ENCODE results near the gene WBP1. TPM values are rescaled to one million over a fixed set of nuclear protein-coding genes. Genes with fewer than 3 reads are reported as not detected.

WBP1 gene
- total RNA-seq, 1 donor from 2014 or later, result 113 TPM

DNA sequence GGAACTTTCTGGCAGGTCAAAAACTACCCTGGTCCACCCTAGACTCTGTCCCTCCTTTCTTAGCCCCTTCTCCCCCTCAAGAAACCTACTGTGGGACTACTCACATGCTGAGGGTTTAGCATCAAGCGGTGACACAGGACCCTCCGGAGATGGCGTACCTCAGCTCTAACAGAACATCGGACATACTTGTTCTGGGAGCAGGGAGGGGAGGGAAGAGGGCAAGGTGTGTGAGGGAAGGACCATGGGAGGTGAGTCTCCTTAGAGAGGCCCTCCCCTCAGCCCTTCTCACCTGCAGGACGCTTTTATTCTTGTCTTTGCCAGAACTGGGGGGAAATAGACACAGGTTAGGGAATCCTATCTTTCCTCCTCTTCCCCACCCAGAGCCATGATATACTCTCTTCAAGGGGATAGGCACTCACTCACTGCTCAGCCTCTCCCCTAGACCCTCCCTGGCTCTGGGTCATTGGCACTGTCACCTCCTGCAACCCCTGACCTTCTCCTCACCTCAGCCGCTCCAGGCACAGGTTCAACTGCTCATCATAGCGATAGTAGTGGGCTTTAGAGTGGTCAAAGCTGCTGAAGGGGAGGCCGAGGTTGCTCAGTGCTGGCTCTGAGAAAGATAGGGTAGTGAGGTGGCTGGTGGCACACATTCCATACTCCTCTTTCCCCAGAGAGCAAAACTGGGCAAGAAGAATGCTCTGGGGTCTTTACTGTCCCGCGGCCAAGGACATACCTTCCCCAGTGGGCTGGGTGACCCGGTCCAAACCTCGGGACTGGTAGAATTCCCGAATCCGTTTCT lies 47.4 kb downstream of the WBP1 start:
- TF ChIP-seq, protein P1, sequence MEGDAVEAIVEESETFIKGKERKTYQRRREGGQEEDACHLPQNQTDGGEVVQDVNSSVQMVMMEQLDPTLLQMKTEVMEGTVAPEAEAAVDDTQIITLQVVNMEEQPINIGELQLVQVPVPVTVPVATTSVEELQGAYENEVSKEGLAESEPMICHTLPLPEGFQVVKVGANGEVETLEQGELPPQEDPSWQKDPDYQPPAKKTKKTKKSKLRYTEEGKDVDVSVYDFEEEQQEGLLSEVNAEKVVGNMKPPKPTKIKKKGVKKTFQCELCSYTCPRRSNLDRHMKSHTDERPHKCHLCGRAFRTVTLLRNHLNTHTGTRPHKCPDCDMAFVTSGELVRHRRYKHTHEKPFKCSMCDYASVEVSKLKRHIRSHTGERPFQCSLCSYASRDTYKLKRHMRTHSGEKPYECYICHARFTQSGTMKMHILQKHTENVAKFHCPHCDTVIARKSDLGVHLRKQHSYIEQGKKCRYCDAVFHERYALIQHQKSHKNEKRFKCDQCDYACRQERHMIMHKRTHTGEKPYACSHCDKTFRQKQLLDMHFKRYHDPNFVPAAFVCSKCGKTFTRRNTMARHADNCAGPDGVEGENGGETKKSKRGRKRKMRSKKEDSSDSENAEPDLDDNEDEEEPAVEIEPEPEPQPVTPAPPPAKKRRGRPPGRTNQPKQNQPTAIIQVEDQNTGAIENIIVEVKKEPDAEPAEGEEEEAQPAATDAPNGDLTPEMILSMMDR (IDR thresholded peaks at IDR 0.05; ENCODE audit: unreplicated experiment), result no peak
- Mint-ChIP-seq H3K36me3 (peaks cover 16% of the 10 kb centered on the region), H3K27ac (no peak overlapping the region), H3K4me1 (peaks cover 44% of the 10 kb centered on the region), H3K4me3 (peak overlapping the region; percentile 18), H3K9me3 (no peaks in the 10 kb centered on the region), H3K27me3 (ENCODE audit: low read depth) (peaks cover 64% of the 10 kb centered on the region)
- no peak for DNase-seq (ENCODE audit: low spot score in 2 of 2, unreplicated experiment in 2 of 2)

GRCh38 chr2:74507145-74507925 lies 49.1 kb downstream of the WBP1 start, which contains the start of gene PCGF1:
Gene PCGF1 (minus strand): TSS chr2:74507695. CDS start chr2:74507668, 27 bp downstream.
- H3K9me3 Mint-ChIP-seq, result no peaks in the 10 kb centered on the region
- H3K36me3 Mint-ChIP-seq, result peaks cover 16% of the 10 kb centered on the region
- H3K27me3 Mint-ChIP-seq (ENCODE audit: low read depth), result peaks cover 63% of the 10 kb centered on the region
- peak within 1 kb of the TSS; percentile 99 for H3K27ac Mint-ChIP-seq
- TF ChIP-seq, protein P1 (IDR thresholded peaks at IDR 0.05; ENCODE audit: unreplicated experiment), result peak; percentile 35
- DNase-seq (ENCODE audit: low spot score in 2 of 2, unreplicated experiment in 2 of 2), result peak; percentile 95 to 98
- peak within 1 kb of the TSS; percentile 96 for H3K4me3 Mint-ChIP-seq
- H3K4me1 Mint-ChIP-seq, result peaks cover 35% of the 10 kb centered on the region

DNA sequence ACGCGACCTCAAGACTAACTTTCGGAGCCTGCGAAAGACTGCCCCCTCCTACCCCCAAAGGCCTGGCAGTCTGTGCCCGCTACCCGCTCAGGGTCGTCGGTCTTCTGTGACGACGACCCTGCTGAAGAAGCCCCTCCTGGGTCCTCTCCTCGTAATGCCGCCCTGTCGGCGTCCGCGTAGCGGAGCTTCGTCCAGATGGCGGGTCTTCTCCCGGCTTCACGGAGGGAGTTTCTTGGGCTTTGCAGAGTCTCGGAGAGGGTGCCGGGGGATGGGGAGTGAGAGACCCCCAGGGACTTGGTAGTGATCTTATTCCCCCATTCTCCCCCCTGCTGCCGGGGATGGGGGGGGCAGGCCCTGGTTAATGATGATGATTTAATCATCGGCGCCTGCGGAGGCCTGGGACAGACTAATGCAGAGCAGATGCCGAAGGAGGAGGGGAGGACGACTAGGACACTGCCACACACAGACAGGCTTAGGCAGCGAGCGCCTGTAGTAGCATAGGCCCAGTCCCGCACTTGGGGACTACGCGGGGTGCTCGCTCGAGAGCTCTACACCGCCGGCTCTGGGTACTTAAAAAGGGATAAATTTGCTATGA lies 49.8 kb downstream of the WBP1 start:
- Mint-ChIP-seq H3K27me3 (ENCODE audit: low read depth) (peaks cover 63% of the 10 kb centered on the region), H3K27ac (peak overlapping the region; percentile 99), H3K9me3 (no peaks in the 10 kb centered on the region), H3K36me3 (peaks cover 16% of the 10 kb centered on the region), H3K4me1 (peaks cover 29% of the 10 kb centered on the region), H3K4me3 (peak overlapping the region; percentile 96)
- TF ChIP-seq, protein P1 (IDR thresholded peaks at IDR 0.05; ENCODE audit: unreplicated experiment), result no peak
- DNase-seq (ENCODE audit: low spot score in 2 of 2, unreplicated experiment in 2 of 2), result peak in 1 of 2 experiments; percentile 66

- Mint-ChIP-seq H3K36me3 (peaks cover 6% of the 10 kb centered on the region), H3K9me3 (no peaks in the 10 kb centered on the region), H3K4me3 (no peak overlapping the region), H3K4me1 (peaks cover 17% of the 10 kb centered on the region), H3K27me3 (ENCODE audit: low read depth) (peaks cover 57% of the 10 kb centered on the region), H3K27ac (no peak overlapping the region)
- TF ChIP-seq, protein P1 (IDR thresholded peaks at IDR 0.05; ENCODE audit: unreplicated experiment), result no peak
- DNase-seq (ENCODE audit: low spot score in 2 of 2, unreplicated experiment in 2 of 2), result no peak
Measured at GRCh38 chr2:74510272-74510671, 52.0 kb downstream of the WBP1 start.

Other genes with a start within 250 kb of the WBP1 start
- gene SLC4A5, start 115.0 kb upstream of the WBP1 start, total RNA-seq, result 7.5 to 9.3 TPM (median 9.2 TPM) in 3 replicates
- 125 to 136 TPM (median 132 TPM) in 3 replicates for gene DCTN1, start 78.1 kb upstream of the WBP1 start, total RNA-seq
- gene C2orf81, start 36.8 kb upstream of the WBP1 start, total RNA-seq, result 4.7 to 8.8 TPM (median 6.0 TPM) in 3 replicates
- 20.2 to 25.0 TPM (median 23.7 TPM) in 3 replicates for gene WDR54, start 36.7 kb upstream of the WBP1 start, total RNA-seq
- 85.0 to 88.9 TPM (median 86.4 TPM) in 3 replicates for gene RTKN, start 16.5 kb upstream of the WBP1 start, total RNA-seq
- 42.9 to 48.1 TPM (median 45.3 TPM) in 3 replicates for gene INO80B, start 3.4 kb upstream of the WBP1 start, total RNA-seq
- 61.6 to 68.7 TPM (median 62.6 TPM) in 3 replicates for gene MOGS, start 6.9 kb downstream of the WBP1 start, total RNA-seq
- gene MRPL53, start 14.2 kb downstream of the WBP1 start, total RNA-seq, result 57.6 to 69.3 TPM (median 62.5 TPM) in 3 replicates
- 25.5 to 29.4 TPM (median 26.2 TPM) in 3 replicates for gene CCDC142, start 24.6 kb downstream of the WBP1 start, total RNA-seq
- gene TTC31, start 24.6 kb downstream of the WBP1 start, total RNA-seq, result 26.1 to 27.3 TPM (median 26.1 TPM) in 3 replicates
- 0.86 to 1.1 TPM (median 0.89 TPM) in 3 replicates for gene LBX2, start 41.2 kb downstream of the WBP1 start, total RNA-seq
- gene PCGF1, start 49.3 kb downstream of the WBP1 start, total RNA-seq, result 17.0 to 23.0 TPM (median 20.3 TPM) in 3 replicates
- gene TLX2, start 56.0 kb downstream of the WBP1 start, total RNA-seq, result 0.18 TPM in 1 of 3 replicates, not detected in the others
- 0.16 to 0.42 TPM (median 0.29 TPM) in 3 replicates for gene DQX1, start 67.8 kb downstream of the WBP1 start, total RNA-seq
- 86.2 to 89.4 TPM (median 86.8 TPM) in 3 replicates for gene AUP1, start 71.3 kb downstream of the WBP1 start, total RNA-seq
- 25.1 to 26.1 TPM (median 25.7 TPM) in 3 replicates for gene HTRA2, start 71.5 kb downstream of the WBP1 start, total RNA-seq
- gene LOXL3, start 95.5 kb downstream of the WBP1 start, total RNA-seq, result 20.3 to 26.7 TPM (median 21.9 TPM) in 3 replicates
- gene DOK1, start 96.3 kb downstream of the WBP1 start, total RNA-seq, result 10.7 to 11.9 TPM (median 10.8 TPM) in 3 replicates
- 7.4 to 7.9 TPM (median 7.7 TPM) in 3 replicates for gene M1AP, start 189.9 kb downstream of the WBP1 start, total RNA-seq
- 17.5 to 19.8 TPM (median 18.1 TPM) in 3 replicates for gene SEMA4F, start 195.8 kb downstream of the WBP1 start, total RNA-seq

All from mesothelial cell of epicardium (in vitro differentiated cells).